Loucy (cell line): Measurements from ENCODE around the gene TMEM201.

ENCODE experiments used
- H2AFZ ChIP-seq: fragments of 200-600 bp; sonication (generic); 2 replicates; pipeline ENCODE4 v1.6.0; 2016; ENCODE audit warnings: antibody characterized with exemption, mild to moderate bottlenecking, low read length, moderate library complexity
- H3F3A ChIP-seq: fragments of 200-600 bp; 2 replicates; pipeline ENCODE4 v1.6.0; 2016; ENCODE audit warnings: antibody characterized with exemption, low read depth, mild to moderate bottlenecking
- H3K27me3 ChIP-seq: fragments of 200-600 bp; sonication (generic); 2 replicates; pipeline ENCODE4 v1.6.1; 2014; ENCODE audit warnings: low read length, mild to moderate bottlenecking; ENCODE audit not compliant: insufficient read depth, poor library complexity, severe bottlenecking
- H3K36me3 ChIP-seq: fragments of 200-600 bp; sonication (generic); 2 replicates; pipeline ENCODE4 v1.6.1; 2016; ENCODE audit warnings: low read length; ENCODE audit not compliant: insufficient read depth
- H3K4me1 ChIP-seq: fragments of 200-600 bp; sonication (generic); 2 replicates; pipeline ENCODE4 v1.5.1; 2014; ENCODE audit warnings: low read length, mild to moderate bottlenecking; ENCODE audit not compliant: insufficient read depth, poor library complexity, severe bottlenecking
- H3K4me2 ChIP-seq: fragments of 200-600 bp; sonication (generic); 2 replicates; pipeline ENCODE4 v1.6.0; 2014; ENCODE audit warnings: antibody characterized with exemption, low read length, low read depth, mild to moderate bottlenecking; ENCODE audit not compliant: poor library complexity, severe bottlenecking
- H3K4me3 ChIP-seq: fragments of 200-600 bp; sonication (generic); 2 replicates; pipeline ENCODE4 v1.5.1; 2014; ENCODE audit warnings: low read length, mild to moderate bottlenecking, mixed read lengths; ENCODE audit not compliant: poor library complexity, severe bottlenecking
- H3K79me2 ChIP-seq: fragments of 200-600 bp; sonication (generic); 2 replicates; pipeline ENCODE4 v1.6.1; 2014; ENCODE audit warnings: low read length; ENCODE audit not compliant: insufficient read depth
- H3K9ac ChIP-seq: fragments of 200-600 bp; sonication (generic); 2 replicates; pipeline ENCODE4 v1.6.0; 2014; ENCODE audit warnings: mild to moderate bottlenecking, low read depth, low read length, moderate library complexity; ENCODE audit not compliant: poor library complexity, severe bottlenecking
- H3K9me2 ChIP-seq: fragments of 200-600 bp; sonication (generic); replicated peaks from 2 replicates; pipeline ENCODE4 v1.6.1; 2016; ENCODE audit warnings: low read depth, low read length, mixed read lengths
- H3K9me3 ChIP-seq: fragments of 200-600 bp; sonication (generic); 2 replicates; pipeline ENCODE4 v1.6.1; 2014; ENCODE audit warnings: mild to moderate bottlenecking, antibody characterized with exemption, low read length, low read depth; ENCODE audit not compliant: insufficient read depth
- H4K20me1 ChIP-seq: fragments of 200-600 bp; sonication (generic); 2 replicates; pipeline ENCODE4 v1.6.0; 2014; ENCODE audit warnings: antibody characterized with exemption, low read length, mild to moderate bottlenecking; ENCODE audit not compliant: insufficient read depth, poor library complexity, severe bottlenecking
- CTCF ChIP-seq: fragments of 200-600 bp; sonication (generic); conservative IDR thresholded peaks from 2 replicates; pipeline ENCODE4 v1.5.1; 2014; ENCODE audit warnings: mild to moderate bottlenecking, antibody characterized with exemption, low read length
- EZH2phosphoT487 ChIP-seq: fragments of 200-600 bp; IDR thresholded peaks from 2 replicates; pipeline ENCODE4 v1.6.1; 2018; ENCODE audit warnings: antibody characterized with exemption, mild to moderate bottlenecking, moderate library complexity, borderline replicate concordance

The TMEM201 gene

GRCh38 chr1:9611716-9612115, 23.0 kb downstream of the TMEM201 start:
- no peak overlapping the region for H2AFZ ChIP-seq
- peaks cover 51% of the 10 kb centered on the region; the same call in 1 of the 2 replicates for H3K36me3 ChIP-seq
- no peak for TF ChIP-seq CTCF
- TF ChIP-seq EZH2phosphoT487 = no peak
- H3K4me2 ChIP-seq = no peak overlapping the region
- no peaks in the 10 kb centered on the region for H3K27me3 ChIP-seq
- no peaks in the 10 kb centered on the region for H3K9me3 ChIP-seq
- H3K79me2 ChIP-seq = no peaks in the 10 kb centered on the region
- no peaks in the 10 kb centered on the region for H4K20me1 ChIP-seq
- H3K4me3 ChIP-seq = no peak overlapping the region
- H3K9ac ChIP-seq = no peak overlapping the region
- no peaks in the 10 kb centered on the region for H3F3A ChIP-seq
- no peaks in the 10 kb centered on the region for H3K9me2 ChIP-seq
- no peaks in the 10 kb centered on the region for H3K4me1 ChIP-seq

DNA sequence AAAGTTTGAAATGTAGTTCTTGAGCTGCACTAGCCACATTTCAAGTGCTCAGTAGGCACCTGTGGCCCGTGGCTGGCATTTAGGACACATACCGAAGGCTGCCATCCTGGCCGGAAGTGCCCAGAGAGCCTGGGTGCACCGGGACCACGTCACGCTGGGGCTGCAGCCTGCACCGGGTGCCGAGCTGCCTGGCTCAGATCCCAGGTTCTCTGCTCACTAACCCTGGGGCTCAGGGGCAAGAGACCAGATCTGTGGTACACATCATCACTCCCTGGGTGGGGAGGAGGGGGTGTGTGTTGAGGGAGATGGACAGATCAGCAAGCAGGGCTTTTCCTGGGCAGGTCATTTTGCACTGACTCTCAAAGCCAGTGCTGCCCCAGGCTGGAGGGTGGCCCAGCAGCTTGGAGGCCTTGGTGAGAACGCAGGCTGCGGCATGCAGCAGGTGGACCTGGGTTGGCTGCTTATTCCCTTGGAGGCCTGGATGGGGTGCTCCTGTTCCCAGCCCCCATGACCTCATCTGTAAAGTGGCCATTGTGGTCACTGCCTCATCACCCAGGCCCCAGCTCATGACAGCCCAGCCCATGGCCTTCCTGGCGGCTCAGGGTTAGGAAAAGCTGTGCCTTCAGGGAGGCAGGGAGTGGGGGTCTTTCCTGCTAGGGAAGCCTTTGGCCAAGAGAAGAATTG, 23.6 kb downstream of the TMEM201 start:
- no peaks in the 10 kb centered on the region for H3K9me2 ChIP-seq
- H4K20me1 ChIP-seq = no peaks in the 10 kb centered on the region
- H3K27me3 ChIP-seq = no peaks in the 10 kb centered on the region
- H3K79me2 ChIP-seq = no peaks in the 10 kb centered on the region
- H3K36me3 ChIP-seq = peaks cover 51% of the 10 kb centered on the region; the same call in 1 of the 2 replicates
- H3K4me2 ChIP-seq = no peak overlapping the region
- H3K4me1 ChIP-seq = no peaks in the 10 kb centered on the region
- TF ChIP-seq CTCF = no peak
- no peak for TF ChIP-seq EZH2phosphoT487
- H3K9me3 ChIP-seq = no peaks in the 10 kb centered on the region
- H3F3A ChIP-seq = no peaks in the 10 kb centered on the region
- H3K9ac ChIP-seq = no peak overlapping the region
- H3K4me3 ChIP-seq = no peak overlapping the region
- H2AFZ ChIP-seq = no peak overlapping the region

GRCh38 chr1:9612871-9613624, 24.3 kb downstream of the TMEM201 start:
- Histone ChIP-seq H3K79me2 (no peaks in the 10 kb centered on the region), H3K27me3 (no peaks in the 10 kb centered on the region), H4K20me1 (no peaks in the 10 kb centered on the region), H3K9me2 (no peaks in the 10 kb centered on the region), H3K9me3 (no peaks in the 10 kb centered on the region), H3K4me2 (no peak overlapping the region), H3K36me3 (peaks cover 51% of the 10 kb centered on the region; the same call in 1 of the 2 replicates), H3K4me1 (no peaks in the 10 kb centered on the region), H2AFZ (no peak overlapping the region), H3K9ac (no peak overlapping the region), H3K4me3 (no peak overlapping the region), H3F3A (no peaks in the 10 kb centered on the region)
- TF ChIP-seq EZH2phosphoT487 (no peak), CTCF (no peak)
